T-cell (primary cell): ENCODE measurements around the gene CYS1. TPM values are rescaled to one million over a fixed set of nuclear protein-coding genes. Genes with fewer than 3 reads are reported as not detected.

ENCODE experiments used
- ATAC-seq, 4 experiments: fragments of 200-7000 bp in 3 of 4; fragments of 150-1000 bp in 1 of 4; cut with Tn5 transposase; replicated peaks in 1 of 4; 1 replicate in 3 of 4; 2 replicates in 1 of 4; pipeline ENCODE4 v1.10.0; 2021; ENCODE audit warnings: moderate library complexity in 3 of 4, mild to moderate bottlenecking in 2 of 4, moderate number of reproducible peaks in 1 of 4
- CTCF ChIA-PET, 2 donors: fragments of 300-600 bp; sonication (Branson Sonifier 250); formaldehyde crosslinking; loops; one replicate each; lab custom pipeline; 2022; ENCODE audit warnings: antibody characterized with exemption in 2 of 2; lab: Charles Lee
- POLR2A ChIA-PET, 2 donors: fragments of 300-600 bp; sonication (Branson Sonifier 250); formaldehyde crosslinking; loops; one replicate each; lab custom pipeline; 2022; ENCODE audit warnings: antibody characterized with exemption in 2 of 2; lab: Charles Lee
- DNase-seq, 35 experiments: peaks; one replicate each; pipeline versions ENCODE4 v3.0.0 to v3.0.0-alpha.2; 2013 to 2023
- H3K27ac ChIP-seq: one replicate; pipeline ENCODE4 v1.5.1; 2013; ENCODE audit warnings: low read length
- H3K27me3 ChIP-seq, 2 experiments: replicated peaks in 1 of 2; 1 replicate in 1 of 2; 2 replicates in 1 of 2; pipeline versions ENCODE4 v1.6.1 to v1.7.0; 2013; ENCODE audit warnings: low read length in 1 of 2, mixed read lengths in 1 of 2; ENCODE audit not compliant: control insufficient read depth in 2 of 2, insufficient read depth in 2 of 2; ENCODE audit errors: extremely low read depth in 1 of 2
- H3K36me3 ChIP-seq, 2 donors: 1 replicate in 1 of 2; 2 replicates in 1 of 2; pipeline versions ENCODE4 v1.6.1 to v1.7.0; 2013; ENCODE audit warnings: low read length in 1 of 2; ENCODE audit not compliant: control insufficient read depth in 2 of 2, insufficient read depth in 1 of 2; ENCODE audit errors: extremely low read depth in 1 of 2
- H3K4me1 ChIP-seq, 2 experiments: 1 replicate in 1 of 2; 2 replicates in 1 of 2; pipeline versions ENCODE4 v1.6.1 to v1.7.0; 2013; ENCODE audit warnings: low read length in 2 of 2, mixed read lengths in 1 of 2; ENCODE audit not compliant: insufficient read depth in 2 of 2, control insufficient read depth in 1 of 2; ENCODE audit errors: extremely low read depth in 1 of 2
- H3K4me3 ChIP-seq, 2 donors: 1 replicate in 1 of 2; 2 replicates in 1 of 2; pipeline versions ENCODE4 v1.5.1 to v1.7.0; 2013; ENCODE audit warnings: mild to moderate bottlenecking in 2 of 2, low read length in 1 of 2, moderate library complexity in 1 of 2; ENCODE audit not compliant: control insufficient read depth in 1 of 2; ENCODE audit errors: extremely low read depth in 1 of 2
- H3K9me3 ChIP-seq: 2 replicates; pipeline ENCODE4 v1.7.0; 2013
- H3K27ac Mint-ChIP-seq, 2 donors: one replicate each; pipeline ENCODE4 v1.8.0; 2020 to 2021; ENCODE audit warnings: mild to moderate bottlenecking in 2 of 2, mixed read lengths in 2 of 2
- H3K27me3 Mint-ChIP-seq, 2 donors: one replicate each; pipeline ENCODE4 v1.8.0; 2021 to 2022; ENCODE audit warnings: mixed read lengths in 2 of 2
- H3K36me3 Mint-ChIP-seq: one replicate; pipeline ENCODE4 v1.8.0; 2021; ENCODE audit warnings: mixed read lengths
- H3K4me1 Mint-ChIP-seq, 3 donors: one replicate each; pipeline ENCODE4 v1.8.0; 2020 to 2022; ENCODE audit warnings: mixed read lengths in 3 of 3, mild to moderate bottlenecking in 1 of 3
- H3K4me3 Mint-ChIP-seq, 3 donors: one replicate each; pipeline ENCODE4 v1.8.0; 2020 to 2022; ENCODE audit warnings: mild to moderate bottlenecking in 3 of 3, mixed read lengths in 3 of 3, moderate library complexity in 3 of 3
- H3K9me3 Mint-ChIP-seq, 3 donors: one replicate each; pipeline ENCODE4 v1.8.0; 2020 to 2022; ENCODE audit warnings: mixed read lengths in 3 of 3
- WGBS: methylation state at CpG from one replicate; pipeline ENCODE4 v1.1.5; 2013; ENCODE audit warnings: missing lambda C conversion rate; ENCODE audit not compliant: insufficient coverage; 5-methylcytosine and 5-hydroxymethylcytosine counted together
- total RNA-seq, 35 experiments: library from RNA in 6 of 35; stranded (reverse) in 6 of 35; fragments of 120-200 nt in 1 of 35; gene quantifications; one replicate each; pipeline versions ENCODE4 v1.2.1 to v1.2.4 and lab custom pipeline; 2013 to 2026

CYS1 gene
- total RNA-seq, 5 donors from 2014 or later (not counting 1 experiment from before 2014, with no cell fraction given), result not detected

DNA sequence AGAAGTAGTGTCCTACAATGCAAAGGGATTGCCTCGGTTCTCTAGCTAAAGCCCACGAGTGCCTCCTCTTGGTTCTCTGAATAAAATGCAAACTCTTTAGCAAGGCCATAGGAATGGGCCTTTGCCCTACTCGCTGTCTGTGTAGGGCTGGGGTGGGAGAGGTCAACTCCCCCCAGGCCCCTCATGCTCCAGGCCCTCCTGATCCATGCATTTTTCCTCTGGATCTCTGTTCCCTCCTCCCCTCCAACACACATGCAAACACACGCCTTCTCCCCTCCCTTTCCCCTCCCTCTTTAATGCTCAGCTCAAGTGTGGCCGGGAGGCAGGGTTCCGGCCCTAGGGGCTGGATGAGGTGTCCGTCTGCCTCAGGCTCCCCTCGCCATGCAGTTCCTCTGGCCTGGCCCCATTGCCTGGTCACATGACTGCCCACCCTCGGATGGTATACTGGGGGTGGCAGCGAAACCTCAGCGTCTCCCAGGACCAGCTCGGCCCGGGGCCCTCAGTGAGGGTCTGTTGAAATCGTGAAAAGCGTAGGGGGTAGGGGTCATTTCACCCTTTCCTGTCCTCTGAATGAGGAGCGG, 51.7 kb downstream of the CYS1 start:
- CTCF ChIA-PET, result interaction anchor here (1.2 to 6.1 kb wide), 2 partner anchors 44 to 45 kb away, joined by 4 to 27 read pairs; no protein-coding TSS in a partner anchor
- DNase-seq (no peak), ATAC-seq (no peak)
- H3K27ac Mint-ChIP-seq, result peak overlapping the region; percentile 50 to 69
- H3K4me3 ChIP-seq, result no peak overlapping the region
- H3K9me3 ChIP-seq, result no peaks in the 10 kb centered on the region
- POLR2A ChIA-PET, result no interaction called here
- H3K27me3 ChIP-seq, result peaks cover 0 to 5% of the 10 kb centered on the region in 2 experiments
- 98% methylated on average over 9 of the region's 16 CpGs for WGBS
- H3K27me3 Mint-ChIP-seq, result no peaks in the 10 kb centered on the region
- no peaks in the 10 kb centered on the region for H3K36me3 Mint-ChIP-seq
- no peaks in the 10 kb centered on the region for H3K9me3 Mint-ChIP-seq
- H3K4me3 Mint-ChIP-seq, result peak overlapping the region in 1 of 3 donors; percentile 73
- H3K36me3 ChIP-seq, result no peaks in the 10 kb centered on the region
- H3K4me1 ChIP-seq, result peaks cover 16 to 33% of the 10 kb centered on the region in 2 experiments
- H3K27ac ChIP-seq, result peak overlapping the region; percentile 45
- peaks cover 25 to 32% (median 29%) of the 10 kb centered on the region in 3 donors for H3K4me1 Mint-ChIP-seq

DNA sequence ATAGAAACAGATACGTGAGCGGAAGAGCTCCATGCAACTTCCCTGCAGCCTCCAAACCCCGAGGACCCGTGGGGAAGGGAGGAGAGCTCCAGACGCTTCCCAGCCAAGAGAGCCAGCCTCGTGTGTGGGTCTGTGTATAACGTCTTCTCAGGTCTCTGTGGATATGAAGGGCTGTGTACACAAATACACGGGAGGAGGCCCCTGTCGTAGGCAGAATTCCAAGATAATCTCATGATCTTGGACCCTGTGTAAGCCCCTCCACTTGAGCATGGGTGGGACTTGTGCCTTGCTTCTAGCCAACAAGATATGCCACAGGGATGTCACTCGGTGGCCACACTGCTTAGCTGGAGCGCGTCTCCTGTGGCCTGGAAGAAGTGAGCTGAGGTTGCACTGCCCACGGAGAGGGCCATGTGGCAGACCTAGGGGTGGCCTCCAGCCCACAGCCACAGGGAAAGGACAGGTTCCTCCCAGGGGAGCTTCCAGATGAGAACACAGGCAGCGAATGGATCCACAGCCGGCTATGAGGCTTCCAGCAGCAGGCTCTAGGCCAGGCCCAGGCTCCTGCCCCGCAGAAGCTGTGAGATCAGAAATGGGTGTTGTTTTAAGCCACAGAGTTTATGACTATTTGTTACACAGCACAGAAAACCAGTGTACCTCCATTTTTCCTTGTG, 52.4 kb downstream of the CYS1 start:
- peaks cover 16 to 33% of the 10 kb centered on the region in 2 experiments for H3K4me1 ChIP-seq
- Mint-ChIP-seq H3K27ac (peak overlapping the region; percentile 39 to 43), H3K9me3 (no peaks in the 10 kb centered on the region), H3K27me3 (no peaks in the 10 kb centered on the region), H3K4me3 (peak overlapping the region in 1 of 3 donors; percentile 73), H3K36me3 (no peaks in the 10 kb centered on the region), H3K4me1 (peaks cover 25 to 32% (median 29%) of the 10 kb centered on the region in 3 donors)
- ChIA-PET POLR2A (no interaction called here), CTCF (interaction anchor here in 1 of 2 donors (6.1 kb wide), 1 partner anchor 43 kb away, joined by 27 read pairs; no protein-coding TSS in a partner anchor)
- no peaks in the 10 kb centered on the region for H3K36me3 ChIP-seq
- DNase-seq (no peak), ATAC-seq (no peak)
- no peak overlapping the region for H3K4me3 ChIP-seq
- 92% methylated on average over 16 of the region's 16 CpGs for WGBS
- H3K27ac ChIP-seq, result no peak overlapping the region
- no peaks in the 10 kb centered on the region for H3K9me3 ChIP-seq
- H3K27me3 ChIP-seq, result peaks cover 0 to 5% of the 10 kb centered on the region in 2 experiments

DNA sequence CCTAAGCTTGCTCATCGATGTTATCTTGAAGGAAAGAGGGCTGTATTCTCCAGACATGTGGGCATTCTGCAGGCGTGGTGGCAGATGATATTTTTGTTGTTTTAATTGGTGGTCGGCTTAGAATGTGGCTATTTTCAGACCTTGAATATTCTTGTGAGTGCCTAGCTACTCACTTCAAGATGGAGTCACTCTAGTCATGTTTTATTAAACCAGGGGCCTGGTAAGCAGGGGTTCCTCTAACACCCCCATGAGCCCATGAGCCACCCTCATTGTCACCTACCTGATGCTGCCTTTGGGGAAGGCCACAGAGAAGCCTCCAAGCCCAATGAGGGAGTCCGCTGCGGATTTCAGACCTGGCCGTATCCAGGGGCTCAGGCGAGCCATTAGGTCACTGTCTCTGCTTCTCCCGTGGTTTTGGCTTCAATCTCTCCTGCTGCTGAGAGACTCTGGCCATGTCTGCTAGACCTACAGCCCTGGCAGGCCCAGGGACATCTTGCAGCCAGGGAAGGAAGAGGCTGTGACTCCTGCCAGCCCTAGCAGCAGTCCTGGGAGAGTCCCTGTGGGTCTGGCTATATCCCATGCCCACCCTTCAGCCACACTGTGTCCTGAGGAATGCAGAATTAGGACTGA, 53.2 kb downstream of the CYS1 start:
- DNase-seq (no peak), ATAC-seq (no peak)
- no peaks in the 10 kb centered on the region for H3K36me3 Mint-ChIP-seq
- Histone ChIP-seq H3K27me3 (peaks cover 0 to 1% of the 10 kb centered on the region in 2 experiments), H3K4me1 (peaks cover 16 to 31% of the 10 kb centered on the region in 2 experiments), H3K4me3 (no peak overlapping the region), H3K27ac (no peak overlapping the region), H3K9me3 (no peaks in the 10 kb centered on the region), H3K36me3 (no peaks in the 10 kb centered on the region)
- no peaks in the 10 kb centered on the region for H3K9me3 Mint-ChIP-seq
- peaks cover 25 to 32% (median 29%) of the 10 kb centered on the region in 3 donors for H3K4me1 Mint-ChIP-seq
- no peaks in the 10 kb centered on the region for H3K27me3 Mint-ChIP-seq
- 87% methylated on average over 5 of the region's 8 CpGs for WGBS
- ChIA-PET POLR2A (interaction anchor here in 1 of 2 donors (0.7 kb wide), 1 partner anchor 33 kb away, joined by 13 read pairs; no protein-coding TSS in a partner anchor), CTCF (interaction anchor here (1.5 to 6.1 kb wide), 2 partner anchors 43 kb away, joined by 3 to 27 read pairs; no protein-coding TSS in a partner anchor)
- H3K27ac Mint-ChIP-seq, result no peak overlapping the region
- peak overlapping the region in 1 of 3 donors; percentile 73 for H3K4me3 Mint-ChIP-seq

DNA sequence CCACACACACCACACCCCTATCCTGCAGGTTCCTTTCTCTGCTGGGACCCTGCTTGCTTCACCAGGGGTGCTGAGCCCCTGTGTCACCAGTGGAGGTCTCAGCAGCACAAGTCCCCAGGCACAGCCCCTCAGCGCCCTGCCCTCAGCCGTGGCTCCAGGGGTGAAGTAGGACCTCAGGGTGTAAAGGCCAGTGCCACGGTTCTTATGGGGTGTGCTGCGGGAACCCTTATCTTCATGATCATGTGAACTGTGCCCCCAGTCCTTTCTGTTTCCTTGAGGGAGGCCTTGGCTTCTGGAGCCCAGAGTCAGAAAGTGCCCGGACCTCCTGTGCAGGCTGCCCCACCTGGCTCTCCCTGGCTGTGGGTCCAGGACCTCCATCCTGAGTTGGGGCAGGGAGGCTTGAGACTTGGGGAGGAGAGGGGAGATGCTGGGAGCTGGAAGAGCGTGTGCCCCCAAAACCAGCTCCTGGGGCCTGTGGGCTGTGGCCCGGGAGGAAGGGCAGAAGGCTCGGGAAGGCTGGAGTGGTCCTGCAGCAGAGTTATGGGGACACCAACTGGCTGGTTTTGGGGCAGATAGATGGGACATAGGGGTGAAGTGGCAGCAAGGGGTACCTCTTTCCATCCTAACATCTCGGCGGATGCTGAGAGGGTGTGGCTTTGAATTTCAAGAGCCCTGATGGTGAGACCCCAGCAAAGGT, 57.1 kb downstream of the CYS1 start:
- POLR2A ChIA-PET, result no interaction called here
- no peak overlapping the region for H3K27ac Mint-ChIP-seq

GRCh38 chr2:10022445-10022844, 57.8 kb downstream of the CYS1 start:
- Histone ChIP-seq H3K27ac (no peak overlapping the region), H3K27me3 (peaks cover 0 to 10% of the 10 kb centered on the region in 2 experiments), H3K36me3 (no peaks in the 10 kb centered on the region), H3K4me1 (no peaks in the 10 kb centered on the region), H3K9me3 (no peaks in the 10 kb centered on the region), H3K4me3 (no peak overlapping the region)
- H3K27ac Mint-ChIP-seq, result no peak overlapping the region
- H3K36me3 Mint-ChIP-seq, result no peaks in the 10 kb centered on the region
- H3K27me3 Mint-ChIP-seq, result peaks cover under 1 to 4% of the 10 kb centered on the region in 2 donors
- WGBS, result 83% methylated on average over 3 of the region's 4 CpGs
- H3K9me3 Mint-ChIP-seq, result peaks cover 0 to 2% (median 1%) of the 10 kb centered on the region in 3 donors
- no peak for ATAC-seq
- CTCF ChIA-PET, result no interaction called here
- POLR2A ChIA-PET, result no interaction called here
- H3K4me3 Mint-ChIP-seq, result no peak overlapping the region
- no peak for DNase-seq
- peaks cover 0 to 2% (median 0%) of the 10 kb centered on the region in 3 donors for H3K4me1 Mint-ChIP-seq

More for the DNA sequence above, 57.1 kb downstream of the CYS1 start:
- H3K36me3 Mint-ChIP-seq, result no peaks in the 10 kb centered on the region
- WGBS, result 82% methylated on average over 8 of the region's 10 CpGs
- no peaks in the 10 kb centered on the region for H3K9me3 Mint-ChIP-seq
- ATAC-seq (no peak), DNase-seq (no peak)
- peaks cover 0 to 7% of the 10 kb centered on the region in 2 experiments for H3K4me1 ChIP-seq
- peaks cover 0 to 10% of the 10 kb centered on the region in 2 experiments for H3K27me3 ChIP-seq
- CTCF ChIA-PET, result no interaction called here
- H3K4me1 Mint-ChIP-seq, result peaks cover under 1 to 5% (median 3%) of the 10 kb centered on the region in 3 donors
- no peak overlapping the region for H3K4me3 ChIP-seq
- no peaks in the 10 kb centered on the region for H3K9me3 ChIP-seq
- no peak overlapping the region for H3K27ac ChIP-seq
- H3K4me3 Mint-ChIP-seq, result no peak overlapping the region
- no peaks in the 10 kb centered on the region for H3K36me3 ChIP-seq
- H3K27me3 Mint-ChIP-seq, result peaks cover 0 to 4% of the 10 kb centered on the region in 2 donors

GRCh38 chr2:10022041-10022421, 58.2 kb downstream of the CYS1 start:
- no peak overlapping the region for H3K4me3 ChIP-seq
- H3K36me3 Mint-ChIP-seq, result no peaks in the 10 kb centered on the region
- no peaks in the 10 kb centered on the region for H3K4me1 ChIP-seq
- no peaks in the 10 kb centered on the region for H3K9me3 ChIP-seq
- CTCF ChIA-PET, result no interaction called here
- WGBS, result 86% methylated on average over 12 of the region's 16 CpGs
- peaks cover 0 to 5% (median 4%) of the 10 kb centered on the region in 3 donors for H3K9me3 Mint-ChIP-seq
- POLR2A ChIA-PET, result no interaction called here
- H3K4me1 Mint-ChIP-seq, result no peaks in the 10 kb centered on the region
- H3K27me3 ChIP-seq, result peaks cover 0 to 10% of the 10 kb centered on the region in 2 experiments
- no peak for ATAC-seq
- no peak overlapping the region for H3K27ac Mint-ChIP-seq
- no peaks in the 10 kb centered on the region for H3K36me3 ChIP-seq
- DNase-seq, result no peak
- no peak overlapping the region for H3K27ac ChIP-seq
- H3K4me3 Mint-ChIP-seq, result no peak overlapping the region
- peaks cover 3 to 4% of the 10 kb centered on the region in 2 donors for H3K27me3 Mint-ChIP-seq
